SK-N-SH treated with all-trans-retinoic acid at 6 μM for 48 hours (cell line): ENCODE measurements around the gene HP.

Experiments
- ATAC-seq: fragments of 200-7000 bp; cut with Tn5 transposase; 3 replicates; pipeline ENCODE4 v1.9.1; 2020; ENCODE audit warnings: mild to moderate bottlenecking, moderate library complexity
- ARNTL ChIP-seq: fragments of 450-650 bp; formaldehyde crosslinking; IDR thresholded peaks from 2 replicates; pipeline ENCODE4 v1.5.0; 2020; ENCODE audit warnings: low read depth, mild to moderate bottlenecking, moderate library complexity, borderline replicate concordance
- BACH2 ChIP-seq: fragments of 250-450 bp; sonication (Bioruptor Pico); IDR thresholded peaks from 2 replicates; pipeline ENCODE4 v1.9.0; 2021; ENCODE audit warnings: mild to moderate bottlenecking, borderline replicate concordance
- GLIS3 ChIP-seq: fragments of 250-450 bp; sonication (Bioruptor Pico); IDR thresholded peaks from 2 replicates; pipeline ENCODE4 v1.5.0; 2020; ENCODE audit warnings: mild to moderate bottlenecking, moderate library complexity
- ISL1 ChIP-seq: fragments of 250-450 bp; sonication (Bioruptor Pico); IDR thresholded peaks from 2 replicates; pipeline ENCODE4 v2.1.2; 2022; ENCODE audit warnings: mild to moderate bottlenecking, moderate library complexity
- OSR1 ChIP-seq: fragments of 250-450 bp; sonication (Bioruptor Pico); IDR thresholded peaks from 2 replicates; pipeline ENCODE4 v1.8.0; 2022; ENCODE audit warnings: moderate library complexity, mild to moderate bottlenecking, inconsistent platforms
- PPARA ChIP-seq: fragments of 250-450 bp; sonication (Bioruptor Pico); IDR thresholded peaks from 2 replicates; pipeline ENCODE4 v1.5.0; 2020; ENCODE audit warnings: mild to moderate bottlenecking, borderline replicate concordance
- SNAI2 ChIP-seq: fragments of 250-450 bp; sonication (Bioruptor Pico); IDR thresholded peaks from 2 replicates; pipeline ENCODE4 v1.5.0; 2020; ENCODE audit warnings: mild to moderate bottlenecking, moderate library complexity
- TCF4 ChIP-seq: fragments of 250-450 bp; sonication (Bioruptor Pico); IDR thresholded peaks from 2 replicates; pipeline ENCODE4 v1.8.0; 2021; ENCODE audit warnings: mild to moderate bottlenecking, moderate library complexity, borderline replicate concordance
- TOX ChIP-seq: fragments of 250-450 bp; sonication (Bioruptor Pico); IDR thresholded peaks from 2 replicates; pipeline ENCODE4 v1.8.0; 2021; ENCODE audit warnings: mild to moderate bottlenecking, moderate library complexity, borderline replicate concordance
- ZC3H10 ChIP-seq: fragments of 250-450 bp; sonication (Bioruptor Pico); IDR thresholded peaks from 2 replicates; pipeline ENCODE4 v1.5.1; 2021; ENCODE audit warnings: mild to moderate bottlenecking, moderate library complexity
- ZFP3 ChIP-seq: fragments of 250-450 bp; sonication (Bioruptor Pico); IDR thresholded peaks from 2 replicates; pipeline ENCODE4 v1.5.0; 2020; ENCODE audit warnings: mild to moderate bottlenecking, moderate library complexity
- ZFP30 ChIP-seq: fragments of 450-650 bp; formaldehyde crosslinking; IDR thresholded peaks from 2 replicates; pipeline ENCODE4 v1.5.0; 2022; ENCODE audit warnings: mild to moderate bottlenecking, moderate library complexity
- ZNF565 ChIP-seq: fragments of 450-650 bp; formaldehyde crosslinking; conservative IDR thresholded peaks from 2 replicates; pipeline ENCODE4 v1.5.0; 2020; ENCODE audit warnings: low read depth, mild to moderate bottlenecking, moderate library complexity
- ZNF70 ChIP-seq: fragments of 450-650 bp; formaldehyde crosslinking; IDR thresholded peaks from 2 replicates; pipeline ENCODE4 v1.5.0; 2020; ENCODE audit warnings: mild to moderate bottlenecking, moderate library complexity
- ZNF8 ChIP-seq: fragments of 450-650 bp; formaldehyde crosslinking; IDR thresholded peaks from 2 replicates; pipeline ENCODE4 v1.5.0; 2020; ENCODE audit warnings: mild to moderate bottlenecking, moderate library complexity
- TF ChIP-seq, protein P1 (sequence below): fragments of 250-450 bp; sonication (Bioruptor Pico); IDR thresholded peaks from 2 replicates; pipeline ENCODE4 v1.8.0; 2021; ENCODE audit warnings: low read depth, mild to moderate bottlenecking, moderate library complexity, borderline replicate concordance
- TF ChIP-seq, protein P2 (sequence below): fragments of 250-450 bp; sonication (Bioruptor Pico); IDR thresholded peaks from 2 replicates; pipeline ENCODE4 v1.5.1; 2021; ENCODE audit warnings: mild to moderate bottlenecking, moderate library complexity
- TF ChIP-seq, protein P3 (sequence below): fragments of 250-450 bp; sonication (Bioruptor Pico); IDR thresholded peaks from 2 replicates; pipeline ENCODE4 v1.5.0; 2020; ENCODE audit warnings: mild to moderate bottlenecking, moderate library complexity
- TF ChIP-seq, protein P4 (sequence below): fragments of 250-450 bp; sonication (Bioruptor Pico); IDR thresholded peaks from 2 replicates; pipeline ENCODE4 v1.8.0; 2020; ENCODE audit warnings: mild to moderate bottlenecking, moderate library complexity, borderline replicate concordance

The HP gene

DNA sequence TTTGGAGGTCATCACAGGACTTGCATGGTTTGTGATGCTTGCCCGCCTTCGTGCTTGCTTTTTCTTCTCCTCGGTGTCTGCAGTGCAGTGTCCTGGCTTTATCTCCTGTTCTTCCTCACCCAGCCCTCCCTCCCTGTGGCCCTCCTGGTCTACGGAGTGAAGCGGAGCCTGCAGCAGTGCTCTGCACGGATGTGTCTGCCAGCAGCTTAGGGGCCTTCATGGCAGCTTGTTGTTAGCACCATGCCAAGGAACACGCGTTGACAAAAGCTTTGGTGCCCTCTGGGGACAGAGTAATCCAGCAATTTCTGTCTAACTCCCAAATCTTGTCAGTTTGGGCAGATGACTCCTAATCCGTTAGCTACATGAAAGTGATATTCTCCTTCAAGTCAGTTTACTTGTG lies 35.8 kb upstream of the HP start:
- ATAC-seq = no peak
- TF ChIP-seq SNAI2 (CRISPR knock-in tag) (no peak), ZFP30 (CRISPR knock-in tag) (no peak)
- TF ChIP-seq, all 23 proteins: peak for 0

DNA sequence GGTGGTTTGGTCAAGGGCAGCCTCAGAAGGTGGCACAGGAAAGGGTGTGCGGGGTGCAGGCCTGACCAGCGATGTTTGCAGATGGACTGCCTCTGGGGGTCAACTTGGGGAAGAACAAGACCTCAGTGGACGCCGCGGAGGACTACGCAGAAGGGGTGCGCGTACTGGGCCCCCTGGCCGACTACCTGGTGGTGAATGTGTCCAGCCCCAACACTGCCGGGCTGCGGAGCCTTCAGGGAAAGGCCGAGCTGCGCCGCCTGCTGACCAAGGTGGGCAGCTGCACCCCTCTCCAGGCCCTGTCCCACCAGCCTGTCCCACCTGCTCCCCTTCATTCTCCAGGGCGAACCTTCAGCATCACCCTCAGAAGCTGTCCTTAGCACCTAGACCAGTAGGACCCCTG lies 33.3 kb upstream of the HP start:
- no peak for ATAC-seq
- TF ChIP-seq ISL1 (CRISPR knock-in tag) (no peak), ZNF565 (no peak), ZC3H10 (CRISPR knock-in tag) (no peak), ZNF8 (no peak), TOX (no peak), PPARA (CRISPR knock-in tag) (no peak), OSR1 (CRISPR knock-in tag) (no peak)

DNA sequence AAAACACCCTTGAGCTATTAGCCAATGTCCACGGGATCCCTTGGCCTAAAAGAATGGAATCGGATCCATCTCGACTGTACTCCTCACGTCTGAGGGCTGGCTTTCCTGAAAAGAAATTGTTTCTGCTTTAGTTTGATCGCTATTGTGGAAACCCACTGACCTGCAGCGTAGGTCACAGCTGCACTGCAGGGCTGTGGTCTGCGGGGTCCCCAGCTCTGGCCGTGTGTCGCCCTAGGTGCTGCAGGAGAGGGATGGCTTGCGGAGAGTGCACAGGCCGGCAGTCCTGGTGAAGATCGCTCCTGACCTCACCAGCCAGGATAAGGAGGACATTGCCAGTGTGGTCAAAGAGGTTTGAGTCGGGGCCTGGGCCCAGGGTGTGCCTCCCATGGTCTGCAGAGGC lies 32.2 kb upstream of the HP start:
- no peak for ATAC-seq
- no peak for TF ChIP-seq SNAI2 (CRISPR knock-in tag)
- no peak for TF ChIP-seq ZNF565
- no peak for TF ChIP-seq OSR1 (CRISPR knock-in tag)
- no peak for TF ChIP-seq ISL1 (CRISPR knock-in tag)
- no peak for TF ChIP-seq ZFP3 (CRISPR knock-in tag)

DNA sequence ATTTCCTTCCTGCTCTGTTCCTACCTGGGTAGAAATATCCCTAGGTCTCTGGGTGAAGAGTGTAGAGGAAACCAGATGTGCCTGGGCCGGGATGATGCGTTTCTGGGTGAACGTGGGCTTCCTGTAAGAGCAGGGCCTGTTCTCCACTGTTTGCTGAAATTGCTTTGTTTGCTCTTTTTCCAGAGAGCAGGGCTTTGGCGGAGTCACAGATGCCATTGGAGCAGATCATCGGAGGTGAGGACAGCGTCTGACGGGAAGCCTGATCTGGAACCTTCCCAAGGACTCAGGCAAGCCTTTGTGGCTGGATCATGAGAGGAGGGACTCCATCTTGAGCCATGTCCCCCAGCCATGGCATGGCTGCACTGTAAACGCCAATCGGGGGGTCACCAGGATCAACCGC lies 30.3 kb upstream of the HP start:
- ATAC-seq = no peak
- TF ChIP-seq ZFP30 (CRISPR knock-in tag) = no peak
- no peak for TF ChIP-seq ZNF70 (CRISPR knock-in tag)
- no peak for TF ChIP-seq TCF4 (CRISPR knock-in tag)
- no peak for TF ChIP-seq TOX
- TF ChIP-seq GLIS3 (CRISPR knock-in tag) = no peak
- TF ChIP-seq OSR1 (CRISPR knock-in tag) = no peak
- no peak for TF ChIP-seq ZFP3 (CRISPR knock-in tag)
- TF ChIP-seq, protein P1, sequence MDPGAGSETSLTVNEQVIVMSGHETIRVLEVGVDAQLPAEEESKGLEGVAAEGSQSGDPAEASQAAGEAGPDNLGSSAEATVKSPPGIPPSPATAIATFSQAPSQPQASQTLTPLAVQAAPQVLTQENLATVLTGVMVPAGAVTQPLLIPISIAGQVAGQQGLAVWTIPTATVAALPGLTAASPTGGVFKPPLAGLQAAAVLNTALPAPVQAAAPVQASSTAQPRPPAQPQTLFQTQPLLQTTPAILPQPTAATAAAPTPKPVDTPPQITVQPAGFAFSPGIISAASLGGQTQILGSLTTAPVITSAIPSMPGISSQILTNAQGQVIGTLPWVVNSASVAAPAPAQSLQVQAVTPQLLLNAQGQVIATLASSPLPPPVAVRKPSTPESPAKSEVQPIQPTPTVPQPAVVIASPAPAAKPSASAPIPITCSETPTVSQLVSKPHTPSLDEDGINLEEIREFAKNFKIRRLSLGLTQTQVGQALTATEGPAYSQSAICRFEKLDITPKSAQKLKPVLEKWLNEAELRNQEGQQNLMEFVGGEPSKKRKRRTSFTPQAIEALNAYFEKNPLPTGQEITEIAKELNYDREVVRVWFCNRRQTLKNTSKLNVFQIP (CRISPR knock-in tag) = no peak
- TF ChIP-seq, protein P2, sequence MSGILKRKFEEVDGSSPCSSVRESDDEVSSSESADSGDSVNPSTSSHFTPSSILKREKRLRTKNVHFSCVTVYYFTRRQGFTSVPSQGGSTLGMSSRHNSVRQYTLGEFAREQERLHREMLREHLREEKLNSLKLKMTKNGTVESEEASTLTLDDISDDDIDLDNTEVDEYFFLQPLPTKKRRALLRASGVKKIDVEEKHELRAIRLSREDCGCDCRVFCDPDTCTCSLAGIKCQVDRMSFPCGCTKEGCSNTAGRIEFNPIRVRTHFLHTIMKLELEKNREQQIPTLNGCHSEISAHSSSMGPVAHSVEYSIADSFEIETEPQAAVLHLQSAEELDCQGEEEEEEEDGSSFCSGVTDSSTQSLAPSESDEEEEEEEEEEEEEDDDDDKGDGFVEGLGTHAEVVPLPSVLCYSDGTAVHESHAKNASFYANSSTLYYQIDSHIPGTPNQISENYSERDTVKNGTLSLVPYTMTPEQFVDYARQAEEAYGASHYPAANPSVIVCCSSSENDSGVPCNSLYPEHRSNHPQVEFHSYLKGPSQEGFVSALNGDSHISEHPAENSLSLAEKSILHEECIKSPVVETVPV (CRISPR knock-in tag) = no peak
- no peak for TF ChIP-seq BACH2
- TF ChIP-seq ARNTL (CRISPR knock-in tag) = no peak
- TF ChIP-seq, protein P3, sequence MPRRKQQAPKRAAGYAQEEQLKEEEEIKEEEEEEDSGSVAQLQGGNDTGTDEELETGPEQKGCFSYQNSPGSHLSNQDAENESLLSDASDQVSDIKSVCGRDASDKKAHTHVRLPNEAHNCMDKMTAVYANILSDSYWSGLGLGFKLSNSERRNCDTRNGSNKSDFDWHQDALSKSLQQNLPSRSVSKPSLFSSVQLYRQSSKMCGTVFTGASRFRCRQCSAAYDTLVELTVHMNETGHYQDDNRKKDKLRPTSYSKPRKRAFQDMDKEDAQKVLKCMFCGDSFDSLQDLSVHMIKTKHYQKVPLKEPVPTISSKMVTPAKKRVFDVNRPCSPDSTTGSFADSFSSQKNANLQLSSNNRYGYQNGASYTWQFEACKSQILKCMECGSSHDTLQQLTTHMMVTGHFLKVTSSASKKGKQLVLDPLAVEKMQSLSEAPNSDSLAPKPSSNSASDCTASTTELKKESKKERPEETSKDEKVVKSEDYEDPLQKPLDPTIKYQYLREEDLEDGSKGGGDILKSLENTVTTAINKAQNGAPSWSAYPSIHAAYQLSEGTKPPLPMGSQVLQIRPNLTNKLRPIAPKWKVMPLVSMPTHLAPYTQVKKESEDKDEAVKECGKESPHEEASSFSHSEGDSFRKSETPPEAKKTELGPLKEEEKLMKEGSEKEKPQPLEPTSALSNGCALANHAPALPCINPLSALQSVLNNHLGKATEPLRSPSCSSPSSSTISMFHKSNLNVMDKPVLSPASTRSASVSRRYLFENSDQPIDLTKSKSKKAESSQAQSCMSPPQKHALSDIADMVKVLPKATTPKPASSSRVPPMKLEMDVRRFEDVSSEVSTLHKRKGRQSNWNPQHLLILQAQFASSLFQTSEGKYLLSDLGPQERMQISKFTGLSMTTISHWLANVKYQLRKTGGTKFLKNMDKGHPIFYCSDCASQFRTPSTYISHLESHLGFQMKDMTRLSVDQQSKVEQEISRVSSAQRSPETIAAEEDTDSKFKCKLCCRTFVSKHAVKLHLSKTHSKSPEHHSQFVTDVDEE (CRISPR knock-in tag) = no peak
- TF ChIP-seq ZC3H10 (CRISPR knock-in tag) = no peak
- TF ChIP-seq, protein P4, sequence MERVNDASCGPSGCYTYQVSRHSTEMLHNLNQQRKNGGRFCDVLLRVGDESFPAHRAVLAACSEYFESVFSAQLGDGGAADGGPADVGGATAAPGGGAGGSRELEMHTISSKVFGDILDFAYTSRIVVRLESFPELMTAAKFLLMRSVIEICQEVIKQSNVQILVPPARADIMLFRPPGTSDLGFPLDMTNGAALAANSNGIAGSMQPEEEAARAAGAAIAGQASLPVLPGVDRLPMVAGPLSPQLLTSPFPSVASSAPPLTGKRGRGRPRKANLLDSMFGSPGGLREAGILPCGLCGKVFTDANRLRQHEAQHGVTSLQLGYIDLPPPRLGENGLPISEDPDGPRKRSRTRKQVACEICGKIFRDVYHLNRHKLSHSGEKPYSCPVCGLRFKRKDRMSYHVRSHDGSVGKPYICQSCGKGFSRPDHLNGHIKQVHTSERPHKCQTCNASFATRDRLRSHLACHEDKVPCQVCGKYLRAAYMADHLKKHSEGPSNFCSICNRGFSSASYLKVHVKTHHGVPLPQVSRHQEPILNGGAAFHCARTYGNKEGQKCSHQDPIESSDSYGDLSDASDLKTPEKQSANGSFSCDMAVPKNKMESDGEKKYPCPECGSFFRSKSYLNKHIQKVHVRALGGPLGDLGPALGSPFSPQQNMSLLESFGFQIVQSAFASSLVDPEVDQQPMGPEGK (CRISPR knock-in tag) = no peak
- TF ChIP-seq SNAI2 (CRISPR knock-in tag) = no peak

DNA sequence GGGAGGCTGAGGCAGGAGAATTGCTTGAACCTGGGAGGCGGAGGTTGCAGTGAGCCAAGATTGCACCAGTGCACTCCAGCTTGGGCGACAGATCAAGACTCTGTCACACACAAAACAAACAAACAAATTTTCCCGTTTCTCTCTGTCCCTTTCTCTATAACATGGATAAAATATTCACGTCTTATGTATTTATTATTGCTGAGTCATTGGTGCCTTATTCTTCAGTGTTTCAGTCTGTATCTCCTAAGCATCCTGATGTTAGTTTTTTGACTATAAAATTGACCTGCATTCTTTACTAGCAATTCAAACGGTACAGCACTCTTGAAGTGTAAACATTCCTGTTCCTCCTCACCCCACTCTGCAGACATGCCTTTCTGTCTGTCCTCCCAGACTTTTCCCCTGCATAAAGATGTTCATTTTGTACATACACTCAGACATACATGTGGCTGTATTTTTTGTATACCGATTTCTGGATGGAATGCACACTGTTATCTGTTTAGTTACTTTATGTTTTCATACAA lies 29.4 kb upstream of the HP start:
- ATAC-seq = no peak
- TF ChIP-seq ARNTL (CRISPR knock-in tag) = no peak
- TF ChIP-seq, protein P1 (CRISPR knock-in tag) = no peak
- TF ChIP-seq, protein P3 (CRISPR knock-in tag) = no peak
- no peak for TF ChIP-seq ZC3H10 (CRISPR knock-in tag)
- TF ChIP-seq, protein P4 (CRISPR knock-in tag) = no peak
